HG03025 (cell line): ENCODE measurements around the gene TMEM51.

Experiments used
- ATAC-seq: cut with Tn5 transposase; IDR thresholded peaks from one replicate; pipeline ENCODE4 v1.9.1; 2021; ENCODE audit warnings: mild to moderate bottlenecking, moderate library complexity; ENCODE audit not compliant: unreplicated experiment, low FRiP score

The TMEM51 gene

DNA sequence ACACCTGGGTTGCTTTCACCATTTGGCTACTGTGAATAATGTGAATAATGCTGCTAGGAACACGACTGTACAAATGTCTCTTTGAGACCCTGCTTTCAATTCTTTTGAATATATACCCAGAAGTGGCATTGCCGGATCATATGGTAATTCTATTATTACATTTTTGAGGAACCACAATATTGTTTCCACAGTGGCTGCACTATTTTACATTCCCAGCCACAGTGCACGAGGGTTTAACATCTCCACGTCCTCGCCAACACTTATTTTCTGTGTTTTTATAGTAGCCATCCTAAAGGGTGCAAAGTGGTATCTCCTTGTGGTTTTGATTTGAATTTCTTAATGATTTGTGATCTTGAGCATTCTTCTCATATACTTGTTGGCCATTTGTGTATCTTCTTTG is 109.2 kb downstream of the TMEM51 start:
- no peak for ATAC-seq

DNA sequence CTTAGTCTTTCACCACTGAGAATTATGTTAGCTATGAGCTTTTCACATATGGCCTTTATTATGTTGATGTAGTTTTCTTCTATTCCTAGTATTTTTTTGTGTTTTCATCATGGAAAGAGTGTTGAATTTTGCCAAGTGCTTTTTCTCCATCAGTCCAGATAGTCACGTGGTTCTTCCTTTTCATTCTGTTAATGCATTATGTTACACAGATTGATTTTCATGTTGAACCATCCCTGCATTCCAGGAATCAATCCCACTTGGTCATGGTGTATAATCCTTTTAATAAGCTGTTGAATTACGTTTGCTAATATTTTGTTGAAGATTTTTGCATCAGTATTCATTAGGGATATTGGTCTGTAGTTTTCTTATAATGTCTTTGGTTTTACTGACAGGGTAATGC is 111.2 kb downstream of the TMEM51 start:
- ATAC-seq: no peak
